AG10803 (cell line): Measurements from ENCODE around the gene PCDHA8.
"Not testable (repeated sequence)": the region's sequence is repeated elsewhere in the genome, so short reads cannot be mapped to it uniquely, and the experiment has no call there.

Source experiments
- DNase-seq: peaks from one replicate; pipeline ENCODE4 v3.0.0; 2010; ENCODE audit warnings: low read depth
- H3K4me3 ChIP-seq: 2 replicates; pipeline ENCODE4 v1.5.1; 2011; ENCODE audit warnings: mild to moderate bottlenecking, low read length, control low read depth
- CTCF ChIP-seq: conservative IDR thresholded peaks from 2 replicates; pipeline ENCODE4 v1.5.1; 2011; ENCODE audit warnings: mild to moderate bottlenecking, low read length, control low read depth, inconsistent platforms

The PCDHA8 gene

GRCh38 chr5:140840978-140841962 lies at the start of gene PCDHA8:
Gene PCDHA8, plus strand, starts transcription at chr5:140841187. Its CDS starts 135 bp downstream, at chr5:140841322.
- TF ChIP-seq CTCF: peak; percentile 25
- no peak within 1 kb of the TSS; the same call in 1 of the 2 replicates for H3K4me3 ChIP-seq
- DNase-seq: no peak

- DNase-seq: no peak
- no peak; the same call in 1 of the 2 replicates for TF ChIP-seq CTCF
- H3K4me3 ChIP-seq: no peak within 1 kb of the TSS
These were observed 46.3 kb upstream of the PCDHA8 start, which contains the start of gene PCDHA2 for GRCh38 chr5:140794595-140795258. Gene PCDHA2, plus strand, starts transcription at chr5:140794852.

- no peak overlapping the region for H3K4me3 ChIP-seq
- TF ChIP-seq CTCF: peak; percentile 36
- DNase-seq: no peak
These were observed 45.7 kb upstream of the PCDHA8 start for GRCh38 chr5:140795259-140795641.

GRCh38 chr5:140796072-140796717 lies 44.8 kb upstream of the PCDHA8 start:
- not testable (repeated sequence) for DNase-seq, H3K4me3 ChIP-seq

GRCh38 chr5:140796718-140797095 lies 44.3 kb upstream of the PCDHA8 start:
- TF ChIP-seq CTCF: no peak
- no peak overlapping the region for H3K4me3 ChIP-seq
- DNase-seq: no peak

GRCh38 chr5:140800816-140801493 lies 40.0 kb upstream of the PCDHA8 start, which contains the start of gene PCDHA3:
Gene PCDHA3, plus strand, starts transcription at chr5:140801057.
- peak; percentile 52 for TF ChIP-seq CTCF
- peak within 1 kb of the TSS; percentile 43 for H3K4me3 ChIP-seq
- DNase-seq: peak; percentile 31

GRCh38 chr5:140801494-140801841 lies 39.5 kb upstream of the PCDHA8 start:
- TF ChIP-seq CTCF: peak; percentile 42
- DNase-seq: no peak
- peak overlapping the region; percentile 43 for H3K4me3 ChIP-seq

GRCh38 chr5:140802381-140802780 lies 38.6 kb upstream of the PCDHA8 start:
- H3K4me3 ChIP-seq, DNase-seq: not testable (repeated sequence)
